ENCODE measurements around the gene CACNA1C.

Gene CACNA1C

DNA sequence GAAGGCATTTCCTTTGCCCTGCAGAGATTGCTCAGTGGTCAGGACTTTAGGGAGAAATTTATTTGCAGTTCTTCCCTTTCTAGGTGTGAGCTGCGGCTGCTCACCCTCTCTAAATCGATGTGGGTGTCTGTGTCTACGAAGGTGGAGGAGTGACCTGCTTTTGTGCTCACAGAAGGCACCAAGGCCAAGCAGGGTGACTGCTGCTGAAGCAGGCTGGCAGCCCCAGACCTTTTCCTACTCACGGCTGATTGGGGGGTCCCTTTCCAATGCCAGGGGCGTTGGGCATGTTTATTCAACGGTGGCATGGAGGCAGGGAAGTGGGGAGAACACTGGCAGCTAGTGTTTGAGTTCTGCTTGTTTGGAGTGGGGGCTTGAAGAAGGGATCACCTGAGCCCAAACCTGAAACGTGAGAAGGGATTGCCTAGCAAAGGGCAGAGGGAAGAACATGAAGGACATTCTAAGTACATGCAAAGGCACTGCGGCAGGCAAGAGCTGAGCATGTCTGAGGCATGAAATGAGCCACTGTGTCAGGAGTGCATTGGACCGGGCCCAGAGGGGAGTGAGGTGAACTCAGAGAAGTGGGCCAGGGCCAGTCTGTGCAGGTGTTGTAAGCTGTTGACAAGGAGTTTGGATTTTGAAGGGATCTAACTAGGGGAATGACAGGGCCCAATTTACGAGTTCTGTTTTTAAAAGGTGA lies 56.3 kb downstream of the CACNA1C start:
- TF ChIP-seq EZH2phosphoT487 (IDR thresholded peaks at IDR 0.05; ENCODE audit: borderline replicate concordance, low read length), result no peak
- TF ChIP-seq, protein P1, sequence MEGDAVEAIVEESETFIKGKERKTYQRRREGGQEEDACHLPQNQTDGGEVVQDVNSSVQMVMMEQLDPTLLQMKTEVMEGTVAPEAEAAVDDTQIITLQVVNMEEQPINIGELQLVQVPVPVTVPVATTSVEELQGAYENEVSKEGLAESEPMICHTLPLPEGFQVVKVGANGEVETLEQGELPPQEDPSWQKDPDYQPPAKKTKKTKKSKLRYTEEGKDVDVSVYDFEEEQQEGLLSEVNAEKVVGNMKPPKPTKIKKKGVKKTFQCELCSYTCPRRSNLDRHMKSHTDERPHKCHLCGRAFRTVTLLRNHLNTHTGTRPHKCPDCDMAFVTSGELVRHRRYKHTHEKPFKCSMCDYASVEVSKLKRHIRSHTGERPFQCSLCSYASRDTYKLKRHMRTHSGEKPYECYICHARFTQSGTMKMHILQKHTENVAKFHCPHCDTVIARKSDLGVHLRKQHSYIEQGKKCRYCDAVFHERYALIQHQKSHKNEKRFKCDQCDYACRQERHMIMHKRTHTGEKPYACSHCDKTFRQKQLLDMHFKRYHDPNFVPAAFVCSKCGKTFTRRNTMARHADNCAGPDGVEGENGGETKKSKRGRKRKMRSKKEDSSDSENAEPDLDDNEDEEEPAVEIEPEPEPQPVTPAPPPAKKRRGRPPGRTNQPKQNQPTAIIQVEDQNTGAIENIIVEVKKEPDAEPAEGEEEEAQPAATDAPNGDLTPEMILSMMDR (IDR thresholded peaks at IDR 0.05; ENCODE audit: low read depth, low read length, poor library complexity, severe bottlenecking), result no peak
- Histone ChIP-seq H3K79me2 (ENCODE audit: control insufficient read depth, low read length) (no peaks in the 10 kb centered on the region), H3K9me2 (replicated peaks; ENCODE audit: control insufficient read depth, low read length) (no peaks in the 10 kb centered on the region), H3K4me1 (ENCODE audit: control insufficient read depth, low read length) (no peaks in the 10 kb centered on the region), H3F3A (ENCODE audit: control insufficient read depth, insufficient read depth) (no peaks in the 10 kb centered on the region), H3K9me3 (ENCODE audit: control insufficient read depth, insufficient read depth, low read length) (no peaks in the 10 kb centered on the region), H3K4me3 (ENCODE audit: low read length) (no peak overlapping the region), H3K4me2 (ENCODE audit: low read length) (no peak overlapping the region), H3K27me3 (ENCODE audit: control insufficient read depth, low read length) (no peaks in the 10 kb centered on the region), H4K20me1 (ENCODE audit: control insufficient read depth, insufficient read depth, low read depth, low read length) (no peaks in the 10 kb centered on the region), H3K36me3 (ENCODE audit: control insufficient read depth, low read length) (no peaks in the 10 kb centered on the region), H3K27ac (ENCODE audit: low read depth, low read length) (no peak overlapping the region)

GRCh38 chr12:2110127-2110526 lies 57.3 kb downstream of the CACNA1C start:
- no peaks in the 10 kb centered on the region for H3K9me3 ChIP-seq (ENCODE audit: control insufficient read depth, insufficient read depth, low read length)
- no peaks in the 10 kb centered on the region for H3K27me3 ChIP-seq (ENCODE audit: control insufficient read depth, low read length)
- H3K27ac ChIP-seq (ENCODE audit: low read depth, low read length), result no peak overlapping the region
- H3K4me1 ChIP-seq (ENCODE audit: control insufficient read depth, low read length), result no peaks in the 10 kb centered on the region
- H4K20me1 ChIP-seq (ENCODE audit: control insufficient read depth, insufficient read depth, low read depth, low read length), result no peaks in the 10 kb centered on the region
- no peaks in the 10 kb centered on the region for H3K79me2 ChIP-seq (ENCODE audit: control insufficient read depth, low read length)
- TF ChIP-seq, protein P1 (IDR thresholded peaks at IDR 0.05; ENCODE audit: low read depth, low read length, poor library complexity, severe bottlenecking), result no peak
- TF ChIP-seq EZH2phosphoT487 (IDR thresholded peaks at IDR 0.05; ENCODE audit: borderline replicate concordance, low read length), result no peak
- H3F3A ChIP-seq (ENCODE audit: control insufficient read depth, insufficient read depth), result no peaks in the 10 kb centered on the region
- H3K4me3 ChIP-seq (ENCODE audit: low read length), result no peak overlapping the region
- no peaks in the 10 kb centered on the region for H3K36me3 ChIP-seq (ENCODE audit: control insufficient read depth, low read length)
- H3K9me2 ChIP-seq (replicated peaks; ENCODE audit: control insufficient read depth, low read length), result no peaks in the 10 kb centered on the region
- no peak overlapping the region for H3K4me2 ChIP-seq (ENCODE audit: low read length)

- no peak overlapping the region for H3K27ac ChIP-seq (ENCODE audit: low read depth, low read length)
- no peaks in the 10 kb centered on the region for H3K4me1 ChIP-seq (ENCODE audit: control insufficient read depth, low read length)
- no peak overlapping the region for H3K4me2 ChIP-seq (ENCODE audit: low read length)
- no peaks in the 10 kb centered on the region for H3K9me2 ChIP-seq (replicated peaks; ENCODE audit: control insufficient read depth, low read length)
- H3K79me2 ChIP-seq (ENCODE audit: control insufficient read depth, low read length), result no peaks in the 10 kb centered on the region
- no peaks in the 10 kb centered on the region for H3K36me3 ChIP-seq (ENCODE audit: control insufficient read depth, low read length)
- H3K4me3 ChIP-seq (ENCODE audit: low read length), result no peak overlapping the region
- no peak for TF ChIP-seq EZH2phosphoT487 (IDR thresholded peaks at IDR 0.05; ENCODE audit: borderline replicate concordance, low read length)
- TF ChIP-seq, protein P1 (IDR thresholded peaks at IDR 0.05; ENCODE audit: low read depth, low read length, poor library complexity, severe bottlenecking), result no peak
- no peaks in the 10 kb centered on the region for H3K27me3 ChIP-seq (ENCODE audit: control insufficient read depth, low read length)
- H4K20me1 ChIP-seq (ENCODE audit: control insufficient read depth, insufficient read depth, low read depth, low read length), result no peaks in the 10 kb centered on the region
- H3F3A ChIP-seq (ENCODE audit: control insufficient read depth, insufficient read depth), result no peaks in the 10 kb centered on the region
- H3K9me3 ChIP-seq (ENCODE audit: control insufficient read depth, insufficient read depth, low read length), result no peaks in the 10 kb centered on the region
These were observed 58.2 kb downstream of the CACNA1C start for GRCh38 chr12:2110849-2111566.

Measured in DOHH2 (cell line).